Thoracic aorta (tissue), 2 donors: ENCODE data around the gene OR10A3. TPM values are rescaled to one million over a fixed set of nuclear protein-coding genes. Genes with fewer than 3 reads are reported as not detected.

ENCODE experiments used
- ATAC-seq: fragments of 150-250 bp; one replicate; pipeline ENCODE4 v1.8.0; 2017; ENCODE audit warnings: low read depth; ENCODE audit not compliant: insufficient number of reproducible peaks, low FRiP score
- DNase-seq: peaks from one replicate; pipeline ENCODE4 v3.0.0-alpha.2; 2020; ENCODE audit warnings: low spot score
- H3K27ac ChIP-seq, 2 donors: fragments of 200-600 bp; sonication (generic); 1 replicate in 1 of 2; 2 replicates in 1 of 2; pipeline ENCODE4 v1.5.1; 2016; ENCODE audit warnings: mild to moderate bottlenecking in 2 of 2, moderate library complexity in 2 of 2
- H3K27me3 ChIP-seq: fragments of 200-600 bp; sonication (generic); replicated peaks from 2 replicates; pipeline ENCODE4 v1.6.0; 2016; ENCODE audit warnings: mild to moderate bottlenecking; ENCODE audit not compliant: insufficient read depth
- H3K36me3 ChIP-seq: fragments of 200-600 bp; sonication (generic); one replicate; pipeline ENCODE4 v1.5.1; 2016
- H3K4me1 ChIP-seq, 2 donors: fragments of 200-600 bp; sonication (generic); 1 replicate in 1 of 2; 2 replicates in 1 of 2; pipeline versions ENCODE4 v1.5.1 to v1.6.0; 2016; ENCODE audit warnings: low read depth in 2 of 2, mild to moderate bottlenecking in 1 of 2; ENCODE audit not compliant: control insufficient read depth in 1 of 2
- H3K4me3 ChIP-seq: fragments of 200-600 bp; sonication (generic); 2 replicates; pipeline ENCODE4 v1.5.1; 2016; ENCODE audit warnings: mild to moderate bottlenecking
- H3K9me3 ChIP-seq: fragments of 200-600 bp; sonication (generic); 2 replicates; pipeline ENCODE4 v1.5.1; 2016
- CTCF ChIP-seq: fragments of 200-600 bp; sonication (generic); IDR thresholded peaks from one replicate; pipeline ENCODE4 v1.5.1; 2019; ENCODE audit warnings: antibody characterized with exemption
- total RNA-seq, 2 donors: library from RNA; depleted of rRNA; stranded (reverse); fragments of >200 nt; gene quantifications; one replicate each; pipeline versions ENCODE4 v1.1.0 to v1.2.3, GENCODE V29; 2016

The OR10A3 gene
- total RNA-seq, 2 donors from 2014 or later, result not detected

- H3K9me3 ChIP-seq, result no peaks in the 10 kb centered on the region
- H3K4me1 ChIP-seq, result peaks cover 8 to 12% of the 10 kb centered on the region in 2 donors
- no peaks in the 10 kb centered on the region for H3K36me3 ChIP-seq
- no peak overlapping the region for H3K27ac ChIP-seq
- DNase-seq, result no peak
- no peaks in the 10 kb centered on the region for H3K27me3 ChIP-seq
- H3K4me3 ChIP-seq, result no peak overlapping the region
- no peak for ATAC-seq
- TF ChIP-seq CTCF, result no peak
Measured at GRCh38 chr11:7901319-7901854, 40.1 kb downstream of the OR10A3 start.

- H3K4me1 ChIP-seq, result peaks cover 3 to 5% of the 10 kb centered on the region in 2 donors
- DNase-seq, result no peak
- no peaks in the 10 kb centered on the region for H3K36me3 ChIP-seq
- H3K4me3 ChIP-seq, result no peak overlapping the region
- no peaks in the 10 kb centered on the region for H3K9me3 ChIP-seq
- TF ChIP-seq CTCF, result no peak
- no peak overlapping the region for H3K27ac ChIP-seq
- H3K27me3 ChIP-seq, result no peaks in the 10 kb centered on the region
- ATAC-seq, result no peak
Measured at GRCh38 chr11:7900686-7901085, 40.8 kb downstream of the OR10A3 start.

GRCh38 chr11:7899418-7899817, 42.1 kb downstream of the OR10A3 start:
- Histone ChIP-seq H3K27ac (no peak overlapping the region), H3K4me3 (no peak overlapping the region), H3K36me3 (no peaks in the 10 kb centered on the region), H3K27me3 (no peaks in the 10 kb centered on the region), H3K4me1 (no peaks in the 10 kb centered on the region), H3K9me3 (no peaks in the 10 kb centered on the region)
- TF ChIP-seq CTCF, result no peak
- ATAC-seq (no peak), DNase-seq (no peak)

GRCh38 chr11:7898666-7899283, 42.7 kb downstream of the OR10A3 start:
- no peak for DNase-seq
- Histone ChIP-seq H3K9me3 (no peaks in the 10 kb centered on the region), H3K4me1 (no peaks in the 10 kb centered on the region), H3K27me3 (no peaks in the 10 kb centered on the region), H3K36me3 (no peaks in the 10 kb centered on the region), H3K27ac (no peak overlapping the region), H3K4me3 (no peak overlapping the region)
- no peak for TF ChIP-seq CTCF
- no peak for ATAC-seq

GRCh38 chr11:7896009-7896785, 45.3 kb downstream of the OR10A3 start:
- Histone ChIP-seq H3K9me3 (no peaks in the 10 kb centered on the region), H3K4me1 (no peaks in the 10 kb centered on the region), H3K27ac (no peak overlapping the region), H3K4me3 (no peak overlapping the region), H3K36me3 (no peaks in the 10 kb centered on the region), H3K27me3 (no peaks in the 10 kb centered on the region)
- ATAC-seq, result no peak
- DNase-seq, result no peak
- TF ChIP-seq CTCF, result no peak
